OCI-LY7 (cell line): ENCODE results near the gene RANBP9. TPM values are rescaled to one million over a fixed set of nuclear protein-coding genes. Genes with fewer than 3 reads are reported as not detected.

Experiments
- BruUV-seq: library from RNA; stranded (reverse); fragments of 400-500 nt; replicated peaks from 2 replicates; lab custom pipeline; 2021; lab: Mats Ljungman, UMichigan
- CTCF ChIA-PET: fragments of 300-600 bp; sonication (Branson Sonifier 250); formaldehyde crosslinking; loops from one replicate; lab custom pipeline; 2022; ENCODE audit warnings: antibody characterized with exemption; ENCODE audit not compliant: unreplicated experiment; lab: Charles Lee
- POLR2A ChIA-PET: fragments of 300-600 bp; sonication (Branson Sonifier 250); formaldehyde crosslinking; loops from one replicate; lab custom pipeline; 2022; ENCODE audit warnings: antibody characterized with exemption; lab: Charles Lee
- DNase-seq: peaks from one replicate; pipeline ENCODE4 v3.0.0-alpha.2; 2015; ENCODE audit warnings: low spot score
- H2AFZ ChIP-seq: fragments of 200-600 bp; sonication (generic), shearing (Covaris generic); 2 replicates; pipeline ENCODE4 v1.6.1; 2014; ENCODE audit warnings: mild to moderate bottlenecking, antibody characterized with exemption, low read length, moderate library complexity
- H3K27ac ChIP-seq: fragments of 200-600 bp; sonication (generic); 2 replicates; pipeline ENCODE4 v1.5.1; 2014; ENCODE audit warnings: mixed run types, low read depth, mild to moderate bottlenecking, moderate library complexity, low read length, inconsistent platforms; ENCODE audit not compliant: poor library complexity, severe bottlenecking
- H3K36me3 ChIP-seq: fragments of 200-600 bp; sonication (generic); 2 replicates; pipeline ENCODE4 v1.6.1; 2014; ENCODE audit warnings: mild to moderate bottlenecking, antibody characterized with exemption, low read length, moderate library complexity, mixed read lengths; ENCODE audit not compliant: insufficient read depth
- H3K4me1 ChIP-seq: fragments of 200-600 bp; sonication (generic); 2 replicates; pipeline ENCODE4 v1.5.1; 2014; ENCODE audit warnings: mild to moderate bottlenecking, low read length; ENCODE audit not compliant: insufficient read depth, poor library complexity, severe bottlenecking
- H3K4me2 ChIP-seq: fragments of 200-600 bp; sonication (generic); 2 replicates; pipeline ENCODE4 v1.6.1; 2014; ENCODE audit warnings: mild to moderate bottlenecking, low read length
- H3K4me3 ChIP-seq: fragments of 200-600 bp; sonication (generic); 2 replicates; pipeline ENCODE4 v1.5.1; 2014; ENCODE audit warnings: mild to moderate bottlenecking, low read depth, low read length; ENCODE audit not compliant: poor library complexity, severe bottlenecking
- H3K79me2 ChIP-seq: fragments of 200-600 bp; sonication (generic); 2 replicates; pipeline ENCODE4 v1.6.1; 2016; ENCODE audit warnings: low read depth, mild to moderate bottlenecking, low read length, moderate library complexity, mixed read lengths; ENCODE audit not compliant: insufficient read depth
- H3K9me2 ChIP-seq: fragments of 200-600 bp; sonication (generic); 2 replicates; pipeline ENCODE4 v1.6.1; 2016; ENCODE audit warnings: mild to moderate bottlenecking, low read length, mixed read lengths; ENCODE audit not compliant: insufficient read depth
- H3K9me3 ChIP-seq: fragments of 200-600 bp; sonication (generic); 2 replicates; pipeline ENCODE4 v1.6.1; 2014; ENCODE audit warnings: mild to moderate bottlenecking, mixed run types, low read length, mixed read lengths
- H4K20me1 ChIP-seq: fragments of 200-600 bp; sonication (generic); 2 replicates; pipeline ENCODE4 v1.6.1; 2014; ENCODE audit warnings: mild to moderate bottlenecking, antibody characterized with exemption, low read length, moderate library complexity, mixed read lengths; ENCODE audit not compliant: insufficient read depth
- EZH2phosphoT487 ChIP-seq: fragments of 200-600 bp; sonication (generic); IDR thresholded peaks from 2 replicates; pipeline ENCODE4 v1.6.1; 2018; ENCODE audit warnings: low read depth, borderline replicate concordance, mild to moderate bottlenecking, mixed run types, antibody characterized with exemption, low read length, moderate library complexity, mixed read lengths
- intact Hi-C: fragments of 100-400 bp; cut with micrococcal nuclease; formaldehyde crosslinking; loops from one replicate; pipeline ENCODE4 v1.10.0; 2022; ENCODE audit not compliant: unreplicated experiment
- total RNA-seq, 2 experiments: library from RNA; depleted of rRNA in 1 of 2; stranded (reverse); fragments of >200 nt in 1 of 2; shearing (Covaris generic) in 1 of 2; gene quantifications; 2 replicates each; pipeline ENCODE4 v1.2.3, GENCODE V29; 2014 to 2022
- TF ChIP-seq, protein P1 (sequence below): fragments of 200-600 bp; sonication (generic); conservative IDR thresholded peaks from 2 replicates; pipeline ENCODE4 v1.5.1; 2014; ENCODE audit warnings: mild to moderate bottlenecking, antibody characterized with exemption, low read length, moderate library complexity, mixed read lengths

RANBP9 gene
- total RNA-seq, 2 experiments from 2014 or later, result 20.5 to 35.0 TPM

DNA sequence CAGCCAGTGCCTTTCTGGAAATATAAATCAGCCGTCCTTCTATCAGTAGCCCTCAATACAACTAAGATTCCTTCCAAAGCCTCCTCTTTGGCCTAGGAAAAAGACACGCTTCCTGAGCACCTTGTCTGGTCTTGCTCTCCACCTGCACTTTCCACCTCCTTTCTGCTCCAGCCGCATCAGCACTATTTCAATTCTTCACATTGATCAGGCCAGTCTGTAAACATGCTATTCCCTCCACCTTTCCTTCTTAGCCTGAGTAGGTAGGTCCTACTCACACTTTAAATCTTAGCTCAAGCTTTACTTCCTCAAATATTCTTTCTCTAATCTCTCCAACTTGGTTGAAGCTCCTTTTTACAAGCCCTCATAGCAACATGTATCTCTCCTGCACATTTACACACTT is 11.4 kb downstream of the RANBP9 start:
- intact Hi-C loops, result no loop called here
- peaks cover 19% of the 10 kb centered on the region for H3K4me1 ChIP-seq
- H4K20me1 ChIP-seq, result peaks cover 15% of the 10 kb centered on the region; the same call in 1 of the 2 replicates
- DNase-seq, result no peak
- BruUV-seq, result no TSS peak
- ChIA-PET CTCF (no interaction called here), POLR2A (interaction anchor here (2.7 kb wide), 1 partner anchor 10 kb away, joined by 12 read pairs; no protein-coding TSS in a partner anchor)
- no peak overlapping the region for H3K27ac ChIP-seq
- peaks cover 95% of the 10 kb centered on the region for H3K79me2 ChIP-seq
- no peaks in the 10 kb centered on the region for H3K9me2 ChIP-seq
- peaks cover 29% of the 10 kb centered on the region for H3K36me3 ChIP-seq
- H3K4me2 ChIP-seq, result no peak overlapping the region
- TF ChIP-seq, protein P1, sequence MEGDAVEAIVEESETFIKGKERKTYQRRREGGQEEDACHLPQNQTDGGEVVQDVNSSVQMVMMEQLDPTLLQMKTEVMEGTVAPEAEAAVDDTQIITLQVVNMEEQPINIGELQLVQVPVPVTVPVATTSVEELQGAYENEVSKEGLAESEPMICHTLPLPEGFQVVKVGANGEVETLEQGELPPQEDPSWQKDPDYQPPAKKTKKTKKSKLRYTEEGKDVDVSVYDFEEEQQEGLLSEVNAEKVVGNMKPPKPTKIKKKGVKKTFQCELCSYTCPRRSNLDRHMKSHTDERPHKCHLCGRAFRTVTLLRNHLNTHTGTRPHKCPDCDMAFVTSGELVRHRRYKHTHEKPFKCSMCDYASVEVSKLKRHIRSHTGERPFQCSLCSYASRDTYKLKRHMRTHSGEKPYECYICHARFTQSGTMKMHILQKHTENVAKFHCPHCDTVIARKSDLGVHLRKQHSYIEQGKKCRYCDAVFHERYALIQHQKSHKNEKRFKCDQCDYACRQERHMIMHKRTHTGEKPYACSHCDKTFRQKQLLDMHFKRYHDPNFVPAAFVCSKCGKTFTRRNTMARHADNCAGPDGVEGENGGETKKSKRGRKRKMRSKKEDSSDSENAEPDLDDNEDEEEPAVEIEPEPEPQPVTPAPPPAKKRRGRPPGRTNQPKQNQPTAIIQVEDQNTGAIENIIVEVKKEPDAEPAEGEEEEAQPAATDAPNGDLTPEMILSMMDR, result no peak
- no peak for TF ChIP-seq EZH2phosphoT487
- no peaks in the 10 kb centered on the region for H3K9me3 ChIP-seq
- no peak overlapping the region for H2AFZ ChIP-seq
- H3K4me3 ChIP-seq, result no peak overlapping the region

DNA sequence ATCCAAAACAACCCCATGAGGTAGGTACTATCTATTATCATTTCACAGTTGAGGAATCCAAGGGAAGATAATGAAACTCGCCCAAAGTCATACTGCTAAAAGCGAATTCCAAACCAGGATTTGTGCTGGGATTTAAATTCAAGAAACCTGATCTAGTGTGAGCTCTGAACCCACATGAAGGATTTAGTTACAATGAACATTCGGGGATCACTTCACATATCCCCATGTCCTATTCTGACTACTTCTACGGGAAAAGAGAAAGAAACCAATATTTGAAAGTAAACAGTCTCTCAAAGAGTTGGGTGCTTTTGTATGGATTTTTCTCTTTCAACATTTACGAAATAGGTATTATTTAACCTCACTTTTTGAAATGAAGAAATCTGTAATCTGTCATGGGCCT is 12.9 kb downstream of the RANBP9 start:
- H3K79me2 ChIP-seq, result peaks cover 88% of the 10 kb centered on the region
- ChIA-PET POLR2A (interaction anchor here (0.7 to 0.9 kb wide), 2 partner anchors 386 to 758 kb away, joined by 3 read pairs; no protein-coding TSS in a partner anchor), CTCF (no interaction called here)
- H3K4me1 ChIP-seq, result peaks cover 21% of the 10 kb centered on the region
- no peaks in the 10 kb centered on the region for H3K9me3 ChIP-seq
- intact Hi-C loops, result no loop called here
- no peak overlapping the region for H3K4me3 ChIP-seq
- no peak for TF ChIP-seq EZH2phosphoT487
- TF ChIP-seq, protein P1, result no peak
- H3K4me2 ChIP-seq, result no peak overlapping the region
- no peak overlapping the region for H3K27ac ChIP-seq
- peaks cover 42% of the 10 kb centered on the region for H3K36me3 ChIP-seq
- no peaks in the 10 kb centered on the region for H3K9me2 ChIP-seq
- no peak overlapping the region for H2AFZ ChIP-seq
- DNase-seq, result no peak
- no TSS peak for BruUV-seq
- H4K20me1 ChIP-seq, result peaks cover 15% of the 10 kb centered on the region; the same call in 1 of the 2 replicates

DNA sequence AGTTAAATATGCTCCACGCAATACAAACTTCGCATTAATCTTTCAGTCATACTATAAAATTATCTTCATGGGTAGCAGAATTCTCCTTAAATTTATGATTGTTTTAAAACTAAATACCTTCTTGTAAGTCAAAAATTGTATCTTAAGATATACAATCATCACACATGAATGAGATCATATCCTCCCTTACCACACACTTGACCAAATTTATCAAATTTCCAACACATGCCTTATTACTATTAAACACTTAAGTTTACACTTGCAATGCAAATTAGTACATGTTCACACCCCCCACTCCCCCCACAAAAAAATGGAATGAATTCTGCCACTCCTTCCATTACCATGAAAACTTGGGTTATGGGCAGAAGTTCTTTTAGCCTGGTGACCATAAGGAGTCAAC is 13.8 kb downstream of the RANBP9 start:
- Histone ChIP-seq H3K9me2 (no peaks in the 10 kb centered on the region), H3K4me2 (no peak overlapping the region), H3K27ac (no peak overlapping the region), H3K79me2 (peaks cover 81% of the 10 kb centered on the region), H4K20me1 (0 out of 2 replicates have a peak, but pooled peaks cover 10% of the 10 kb centered on the region), H2AFZ (no peak overlapping the region), H3K4me1 (peaks cover 12% of the 10 kb centered on the region), H3K9me3 (no peaks in the 10 kb centered on the region), H3K36me3 (peaks cover 42% of the 10 kb centered on the region), H3K4me3 (no peak overlapping the region)
- DNase-seq, result no peak
- intact Hi-C loops, result no loop called here
- no TSS peak for BruUV-seq
- TF ChIP-seq, protein P1, result no peak
- TF ChIP-seq EZH2phosphoT487, result no peak
- CTCF ChIA-PET, result no interaction called here
- POLR2A ChIA-PET, result interaction anchor here (0.9 kb wide), 1 partner anchor 758 kb away, joined by 3 read pairs; no protein-coding TSS in a partner anchor
